ENCODE results near the gene SERINC2.

GRCh38 chr1:31441558-31441957 lies 28.5 kb downstream of the SERINC2 start:
- TF ChIP-seq EZH2 (IDR thresholded peaks at IDR 0.05; ENCODE audit: borderline replicate concordance, insufficient read depth, low read depth, low read length, poor library complexity, severe bottlenecking) (no peak), CTCF (IDR thresholded peaks at IDR 0.05) (no peak)
